NCI-H2107 (cell line): Measurements from ENCODE around the gene GCC1.

Experiments
- DNase-seq: peaks from one replicate; lab custom pipeline; 2025; lab: John Stamatoyannopoulos, UW

GCC1 gene, protein sequence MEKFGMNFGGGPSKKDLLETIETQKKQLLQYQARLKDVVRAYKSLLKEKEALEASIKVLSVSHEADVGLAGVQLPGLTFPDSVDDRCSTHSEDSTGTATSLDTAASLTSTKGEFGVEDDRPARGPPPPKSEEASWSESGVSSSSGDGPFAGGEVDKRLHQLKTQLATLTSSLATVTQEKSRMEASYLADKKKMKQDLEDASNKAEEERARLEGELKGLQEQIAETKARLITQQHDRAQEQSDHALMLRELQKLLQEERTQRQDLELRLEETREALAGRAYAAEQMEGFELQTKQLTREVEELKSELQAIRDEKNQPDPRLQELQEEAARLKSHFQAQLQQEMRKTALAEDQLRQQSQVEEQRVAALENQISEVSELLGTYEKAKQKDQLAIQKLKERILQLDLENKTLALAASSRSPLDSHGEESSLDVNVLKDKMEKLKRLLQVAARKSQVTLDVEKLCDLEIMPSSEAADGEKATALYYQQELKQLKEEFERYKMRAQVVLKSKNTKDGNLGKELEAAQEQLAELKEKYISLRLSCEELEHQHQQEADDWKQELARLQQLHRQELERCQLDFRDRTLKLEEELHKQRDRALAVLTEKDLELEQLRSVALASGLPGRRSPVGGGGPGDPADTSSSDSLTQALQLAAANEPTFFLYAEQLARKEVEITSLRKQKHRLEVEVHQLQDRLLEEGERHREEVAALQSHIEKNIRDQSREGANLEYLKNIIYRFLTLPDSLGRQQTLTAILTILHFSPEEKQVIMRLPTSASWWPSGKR

DNA sequence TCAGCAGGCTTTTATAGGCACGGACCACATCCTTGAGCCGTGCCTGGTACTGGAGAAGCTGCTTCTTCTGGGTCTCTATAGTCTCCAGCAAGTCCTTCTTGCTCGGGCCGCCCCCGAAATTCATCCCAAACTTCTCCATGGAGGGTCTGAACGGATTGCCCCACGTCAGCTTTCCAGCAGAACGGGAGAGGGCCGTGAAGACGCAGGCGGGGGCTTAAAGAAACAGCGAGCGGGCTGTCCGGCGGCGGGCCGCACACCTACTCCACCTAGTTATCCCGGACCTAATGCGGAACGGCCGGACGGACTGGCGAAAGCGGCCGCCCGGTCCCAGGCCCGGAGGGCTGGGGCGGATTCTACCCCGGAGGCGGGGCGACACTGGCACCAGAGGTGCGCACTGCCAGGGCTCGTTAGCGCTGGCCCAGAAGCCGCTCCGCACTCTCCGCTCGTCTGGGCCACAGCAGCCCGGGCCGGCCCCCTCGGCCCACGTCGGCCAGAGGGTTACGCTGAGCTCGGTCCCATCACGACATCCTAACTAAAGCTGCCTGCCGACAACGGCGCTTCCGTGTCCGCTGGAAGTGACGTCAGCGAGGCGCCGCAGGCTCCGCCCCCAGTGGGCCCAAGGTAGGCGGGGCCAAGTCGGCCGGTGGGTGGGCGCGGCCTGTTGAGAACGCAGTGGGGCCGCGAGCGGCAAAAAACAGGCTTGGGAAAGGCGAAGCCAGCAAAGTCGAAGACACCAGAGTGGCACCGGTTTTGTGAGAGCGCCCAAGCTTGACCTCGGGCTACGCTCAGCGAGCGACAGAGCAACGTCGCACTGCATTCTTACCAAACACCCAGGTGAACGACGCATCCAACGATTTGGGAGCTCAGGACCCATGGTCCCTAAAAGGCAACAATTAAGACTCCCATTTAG lies at the start of gene GCC1:
TSS of gene GCC1 (minus strand) at position 553 of the 910 bp plus-strand sequence. CDS start at position 139, 414 bp downstream.
- DNase-seq: peak; percentile 57

DNA sequence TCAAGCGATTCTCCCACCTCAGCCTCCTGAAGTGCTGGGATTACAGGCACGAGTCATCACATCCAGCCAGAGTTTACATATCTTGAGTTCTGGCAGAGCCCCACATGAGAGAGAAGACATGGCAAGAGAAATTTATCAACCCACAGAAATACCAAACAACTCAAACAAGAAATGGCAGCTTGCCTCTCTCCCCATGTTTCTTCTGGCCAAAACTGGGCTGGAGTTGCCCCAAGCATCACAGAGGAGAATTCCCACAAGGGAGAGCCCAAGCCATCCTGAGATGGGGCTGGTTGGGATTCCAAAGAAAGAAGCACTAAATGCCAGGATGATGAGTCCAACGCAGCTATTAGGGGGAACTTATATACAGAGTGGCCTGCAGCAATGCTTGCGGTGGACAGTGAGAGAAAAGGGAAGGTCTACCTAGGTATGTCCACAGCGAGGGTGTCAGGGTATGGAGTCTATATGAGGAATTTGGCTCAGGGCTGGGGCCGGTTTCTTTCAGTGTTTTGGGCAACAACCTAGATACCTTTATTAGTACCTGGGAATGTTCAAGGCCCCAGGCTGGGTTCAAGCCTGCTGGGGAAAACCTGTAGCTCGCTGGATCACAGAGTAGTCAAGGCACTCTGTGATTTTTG lies 47.0 kb upstream of the GCC1 start:
- no peak for DNase-seq

GRCh38 chr7:127629268-127629854 lies 44.0 kb upstream of the GCC1 start:
- no peak for DNase-seq

DNA sequence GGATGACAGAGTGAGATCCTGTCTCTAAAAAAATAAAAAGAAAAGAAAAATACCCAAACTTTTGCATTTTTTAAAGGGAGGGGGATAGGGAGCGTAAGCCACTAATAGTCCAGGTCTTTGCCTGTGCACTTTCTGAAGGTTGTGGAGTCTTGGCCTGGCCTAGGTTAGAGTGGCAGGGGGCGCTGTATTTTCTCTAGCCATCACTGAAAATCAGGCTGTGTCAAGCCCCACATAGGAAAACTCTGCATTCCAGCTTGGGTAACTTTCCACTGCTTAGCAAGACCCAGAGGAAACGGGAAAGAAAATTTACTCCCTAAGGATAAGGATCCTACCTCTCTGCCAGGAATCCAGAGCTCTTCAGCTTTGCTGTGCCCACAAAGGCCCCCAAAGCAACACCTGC lies 43.0 kb upstream of the GCC1 start:
- DNase-seq: no peak

DNA sequence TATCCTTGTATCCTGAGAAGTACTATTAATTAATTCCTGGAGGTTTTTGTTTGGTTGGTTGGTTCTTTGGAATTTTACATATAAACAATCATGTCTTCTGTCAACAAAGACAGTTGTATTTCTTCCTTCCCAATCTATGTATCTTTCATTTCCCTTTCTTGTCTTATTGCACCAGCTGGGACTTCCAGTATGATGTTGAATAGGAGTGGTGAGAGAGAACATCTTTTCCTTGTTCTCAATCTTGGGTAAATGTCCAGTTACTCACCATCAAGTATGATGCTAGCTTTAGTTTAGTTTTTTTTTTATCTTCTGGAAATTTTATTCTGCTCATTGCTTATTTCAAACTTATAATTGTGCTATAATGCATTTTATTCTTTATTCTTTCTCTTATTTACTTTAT lies 39.9 kb upstream of the GCC1 start:
- no peak for DNase-seq

GRCh38 chr7:127620406-127621233 lies 35.2 kb upstream of the GCC1 start:
- no peak for DNase-seq

DNA sequence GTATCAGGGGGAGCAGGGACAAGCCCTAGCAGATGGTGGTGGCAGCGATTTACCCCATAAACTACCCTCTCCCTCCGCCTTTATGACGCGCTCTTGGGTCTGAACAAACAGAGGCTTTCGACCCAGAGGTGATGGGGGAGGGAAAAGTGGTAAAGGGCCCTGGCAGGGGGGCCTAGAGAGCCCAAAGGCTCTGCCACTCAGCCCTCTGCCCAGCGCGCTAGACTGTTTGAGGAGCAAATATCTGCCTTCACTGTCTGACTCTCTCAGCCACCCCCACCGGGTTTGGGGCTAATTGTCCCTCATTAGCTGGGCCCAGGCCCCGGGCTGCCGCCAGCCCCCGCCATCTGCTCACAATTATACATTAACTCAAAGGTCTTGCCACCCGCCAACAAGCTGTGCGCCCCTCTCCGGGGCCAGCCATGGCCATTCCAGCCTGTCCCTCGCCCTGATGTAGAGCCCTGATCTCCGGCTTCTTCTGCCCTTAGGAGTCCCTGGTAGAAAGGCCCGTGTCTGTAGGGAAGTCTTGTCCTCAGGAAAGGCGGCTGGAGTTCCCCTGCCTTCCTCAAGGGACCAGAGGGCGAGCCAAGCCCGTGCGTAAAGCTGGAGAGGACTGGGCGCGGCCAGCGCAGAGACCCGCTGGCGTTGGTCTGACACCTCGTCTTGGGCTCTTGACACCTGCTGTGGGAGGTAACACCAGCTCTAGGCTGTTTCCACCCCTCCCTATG lies 34.4 kb upstream of the GCC1 start:
- no peak for DNase-seq

DNA sequence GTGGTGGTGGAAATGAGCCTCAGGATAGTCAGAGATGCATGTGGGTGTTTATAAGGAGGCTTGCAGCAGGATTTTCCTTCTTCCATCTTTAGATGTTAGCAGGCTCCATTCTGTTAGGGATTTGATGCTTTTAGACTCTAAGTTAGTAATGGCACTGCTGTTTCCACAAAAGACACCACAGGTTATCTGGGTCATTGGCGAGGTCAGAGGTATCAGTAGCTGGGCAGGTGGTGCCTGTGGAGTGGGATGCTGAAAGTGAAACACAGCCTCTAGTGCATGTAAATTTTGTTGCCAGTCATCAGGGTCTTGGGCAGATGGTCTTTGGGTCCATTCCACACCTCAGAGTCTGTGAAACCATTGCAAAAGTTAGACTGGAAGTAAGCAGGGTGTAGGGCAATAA lies 33.4 kb upstream of the GCC1 start:
- DNase-seq: no peak

GRCh38 chr7:127618042-127618441 lies 32.6 kb upstream of the GCC1 start, which contains the start of gene PAX4:
TSS of gene PAX4 (minus strand) at chr7:127618142. CDS start at chr7:127615928, 2,214 bp downstream.
- no peak for DNase-seq

DNA sequence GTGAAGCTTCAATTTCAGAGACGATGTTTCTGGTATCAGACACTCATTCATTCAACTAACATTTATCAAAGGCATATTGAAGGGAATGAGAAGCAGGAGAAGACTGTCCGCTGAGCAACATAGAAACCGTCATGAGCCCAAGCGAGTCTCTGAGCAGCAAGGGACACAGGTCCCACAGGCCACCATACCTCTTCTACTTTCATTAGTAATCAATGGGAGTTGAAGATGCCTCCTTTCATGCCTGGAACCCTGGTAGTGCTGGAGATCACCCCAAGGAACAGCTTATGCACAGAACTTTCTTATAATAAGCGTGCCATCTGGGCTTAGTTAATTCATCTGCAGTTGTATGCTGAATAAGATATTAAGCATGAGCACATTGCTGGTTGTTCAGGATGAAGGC lies 31.3 kb upstream of the GCC1 start:
- no peak for DNase-seq

DNA sequence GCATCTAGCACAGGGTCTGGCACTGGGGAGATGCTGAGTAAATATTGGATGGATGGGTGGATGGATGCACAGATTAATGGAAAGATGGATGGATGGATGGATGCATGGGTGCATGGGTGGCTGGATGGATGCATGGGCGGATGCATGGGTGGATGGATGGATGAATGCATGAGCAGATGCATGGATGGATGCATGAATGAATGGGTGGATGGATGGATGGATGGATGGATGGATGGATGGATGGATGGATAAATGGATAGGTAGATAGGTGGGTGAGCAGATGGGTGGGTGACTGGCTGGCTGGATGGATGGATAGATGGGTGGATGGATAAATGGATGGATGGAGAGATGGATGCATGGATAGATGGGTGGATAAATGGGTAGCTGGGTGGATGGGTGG lies 26.9 kb upstream of the GCC1 start:
- no peak for DNase-seq

- no peak for DNase-seq
Measured at GRCh38 chr7:127609297-127609696, 23.9 kb upstream of the GCC1 start.

- no peak for DNase-seq
Measured at GRCh38 chr7:127608446-127608845, 23.1 kb upstream of the GCC1 start.

DNA sequence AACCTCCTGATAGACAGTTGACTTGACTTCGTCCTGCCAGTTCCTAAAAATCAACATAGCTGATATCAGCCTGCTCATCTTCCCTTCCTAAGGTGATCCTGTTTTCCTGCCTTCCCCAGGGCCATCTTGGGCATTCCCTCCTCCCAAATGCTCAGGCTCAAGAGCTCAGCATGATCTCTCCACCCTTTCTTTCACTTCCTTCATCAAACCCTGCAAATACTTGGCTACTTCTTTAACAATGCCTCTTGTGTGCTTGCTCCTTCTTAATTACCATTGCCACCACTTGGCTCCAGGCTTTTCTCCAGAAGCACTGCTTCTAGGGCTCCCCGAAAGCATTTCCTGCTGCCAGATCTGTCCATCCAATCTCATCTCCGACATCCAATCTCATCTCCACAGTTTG lies 15.5 kb upstream of the GCC1 start:
- DNase-seq: no peak

GRCh38 chr7:127598318-127598717 lies 12.9 kb upstream of the GCC1 start:
- no peak for DNase-seq

GRCh38 chr7:127595737-127596136 lies 10.3 kb upstream of the GCC1 start:
- no peak for DNase-seq

- no peak for DNase-seq
Measured at GRCh38 chr7:127594490-127594889, 9.1 kb upstream of the GCC1 start.

DNA sequence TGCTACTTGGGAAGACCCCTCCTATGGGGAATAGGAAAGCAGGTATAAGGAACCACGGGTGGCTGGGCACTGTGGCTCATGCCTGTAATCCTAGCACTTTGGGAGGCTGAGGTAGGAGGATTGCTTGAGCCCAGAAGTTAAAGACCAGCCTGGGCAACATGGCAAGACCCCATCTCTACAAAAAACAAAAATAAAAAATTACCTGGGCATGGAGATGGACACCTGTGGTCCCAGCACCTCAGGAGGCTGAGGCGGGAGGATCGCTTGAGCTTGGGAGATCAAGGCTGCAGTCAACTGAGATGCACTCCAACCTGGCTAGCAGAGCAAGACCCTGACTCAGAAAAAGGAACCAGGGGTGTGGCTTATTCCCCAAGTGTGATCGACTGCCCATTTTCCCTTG lies 7.2 kb upstream of the GCC1 start:
- no peak for DNase-seq

DNA sequence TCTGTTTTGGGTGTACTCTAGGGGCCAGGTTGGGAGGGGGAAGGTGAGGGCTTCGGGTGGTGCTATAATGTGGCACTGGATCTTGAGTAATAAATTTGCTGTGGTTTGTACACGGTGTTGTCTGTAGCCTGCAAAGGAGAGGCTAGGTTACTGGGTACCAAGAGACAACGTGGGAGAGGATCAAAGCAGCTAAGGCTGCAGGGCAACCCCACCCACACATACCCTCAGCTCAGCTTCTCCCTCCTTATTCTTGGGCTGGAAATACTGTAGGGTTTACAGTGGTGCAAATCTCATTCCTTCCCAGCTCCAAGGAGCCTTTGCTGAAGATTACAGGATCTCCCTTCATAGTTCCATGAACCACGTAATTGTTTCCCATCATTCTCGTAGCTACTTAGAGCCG lies 6.2 kb upstream of the GCC1 start:
- DNase-seq: no peak

DNA sequence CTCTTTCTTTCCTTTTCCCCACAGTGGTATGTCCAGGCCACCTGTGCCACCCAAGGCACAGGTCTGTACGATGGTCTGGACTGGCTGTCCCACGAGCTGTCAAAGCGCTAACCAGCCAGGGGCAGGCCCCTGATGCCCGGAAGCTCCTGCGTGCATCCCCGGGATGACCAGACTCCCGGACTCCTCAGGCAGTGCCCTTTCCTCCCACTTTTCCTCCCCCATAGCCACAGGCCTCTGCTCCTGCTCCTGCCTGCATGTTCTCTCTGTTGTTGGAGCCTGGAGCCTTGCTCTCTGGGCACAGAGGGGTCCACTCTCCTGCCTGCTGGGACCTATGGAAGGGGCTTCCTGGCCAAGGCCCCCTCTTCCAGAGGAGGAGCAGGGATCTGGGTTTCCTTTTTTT lies 5.8 kb upstream of the GCC1 start:
- no peak for DNase-seq
